Neutrophil (primary cell): Measurements from ENCODE around the gene LTBP2.

Source experiments
- H3K27ac ChIP-seq: fragments of 200-600 bp; sonication (generic); 2 replicates; pipeline ENCODE4 v1.5.1; 2016; ENCODE audit warnings: mild to moderate bottlenecking, moderate library complexity
- H3K27me3 ChIP-seq: fragments of 200-600 bp; sonication (generic); 2 replicates; pipeline ENCODE4 v1.6.0; 2016; ENCODE audit warnings: mild to moderate bottlenecking
- H3K36me3 ChIP-seq: fragments of 200-600 bp; sonication (generic); 2 replicates; pipeline ENCODE4 v1.5.1; 2017
- H3K4me1 ChIP-seq, 2 experiments: fragments of 200-600 bp in 1 of 2; sonication (generic) in 1 of 2; 1 replicate in 1 of 2; 2 replicates in 1 of 2; pipeline versions ENCODE4 v1.5.1 to v1.6.1; 2013 to 2016; ENCODE audit warnings: low read depth in 1 of 2, low read length in 1 of 2, mild to moderate bottlenecking in 1 of 2, moderate library complexity in 1 of 2; ENCODE audit not compliant: control insufficient read depth in 1 of 2, insufficient read depth in 1 of 2
- H3K4me3 ChIP-seq, 2 experiments: fragments of 200-600 bp in 1 of 2; sonication (generic) in 1 of 2; 1 replicate in 1 of 2; 2 replicates in 1 of 2; pipeline ENCODE4 v1.5.1; 2013 to 2016; ENCODE audit warnings: low read depth in 1 of 2, low read length in 1 of 2, mild to moderate bottlenecking in 1 of 2, moderate library complexity in 1 of 2
- H3K9me3 ChIP-seq: fragments of 200-600 bp; sonication (generic); 2 replicates; pipeline ENCODE4 v1.5.1; 2016
- CTCF ChIP-seq: fragments of 200-600 bp; sonication (generic); IDR thresholded peaks from 2 replicates; pipeline ENCODE4 v1.5.1; 2016; ENCODE audit warnings: antibody characterized with exemption

Gene LTBP2

GRCh38 chr14:74610866-74611649, 979 bp downstream of the LTBP2 start:
- Histone ChIP-seq H3K4me1 (peaks cover 37 to 47% of the 10 kb centered on the region in 2 experiments), H3K27ac (no peak overlapping the region), H3K36me3 (no peaks in the 10 kb centered on the region), H3K27me3 (peaks cover 29% of the 10 kb centered on the region), H3K9me3 (no peaks in the 10 kb centered on the region), H3K4me3 (peak overlapping the region; percentile 71 to 92)
- no peak for TF ChIP-seq CTCF

GRCh38 chr14:74610199-74610865, 1.7 kb downstream of the LTBP2 start:
- H3K4me3 ChIP-seq = no peak overlapping the region
- no peaks in the 10 kb centered on the region for H3K36me3 ChIP-seq
- H3K9me3 ChIP-seq = no peaks in the 10 kb centered on the region
- H3K27ac ChIP-seq = no peak overlapping the region
- no peak for TF ChIP-seq CTCF
- peaks cover 29 to 39% of the 10 kb centered on the region in 2 experiments for H3K4me1 ChIP-seq
- peaks cover 29% of the 10 kb centered on the region for H3K27me3 ChIP-seq

GRCh38 chr14:74609721-74610120, 2.3 kb downstream of the LTBP2 start:
- H3K27me3 ChIP-seq = peaks cover 29% of the 10 kb centered on the region
- H3K27ac ChIP-seq = no peak overlapping the region
- H3K4me1 ChIP-seq = peaks cover 23 to 33% of the 10 kb centered on the region in 2 experiments
- no peak for TF ChIP-seq CTCF
- H3K9me3 ChIP-seq = no peaks in the 10 kb centered on the region
- no peaks in the 10 kb centered on the region for H3K36me3 ChIP-seq
- H3K4me3 ChIP-seq = no peak overlapping the region

- Histone ChIP-seq H3K9me3 (no peaks in the 10 kb centered on the region), H3K27me3 (peaks cover 29% of the 10 kb centered on the region), H3K27ac (no peak overlapping the region), H3K4me3 (no peak overlapping the region), H3K36me3 (no peaks in the 10 kb centered on the region), H3K4me1 (peaks cover 17 to 27% of the 10 kb centered on the region in 2 experiments)
- TF ChIP-seq CTCF = peak; percentile 98
Measured at GRCh38 chr14:74608959-74609611, 3.0 kb downstream of the LTBP2 start.

GRCh38 chr14:74606727-74607126, 5.3 kb downstream of the LTBP2 start:
- peaks cover 11 to 15% of the 10 kb centered on the region in 2 experiments for H3K4me1 ChIP-seq
- H3K4me3 ChIP-seq = no peak overlapping the region
- H3K36me3 ChIP-seq = no peaks in the 10 kb centered on the region
- no peak for TF ChIP-seq CTCF
- H3K9me3 ChIP-seq = no peaks in the 10 kb centered on the region
- peaks cover 26% of the 10 kb centered on the region for H3K27me3 ChIP-seq
- H3K27ac ChIP-seq = no peak overlapping the region
